Prostate gland (tissue), 2 donors: ENCODE results near the gene GPX8.

ENCODE experiments used
- CTCF ChIP-seq, 4 experiments: fragments of 200-600 bp in 2 of 4; fragments of 450-650 bp in 2 of 4; sonication (generic) in 2 of 4; IDR thresholded peaks; 1 replicate in 3 of 4; 2 replicates in 1 of 4; pipeline ENCODE4 v1.5.1; 2016 to 2019; ENCODE audit warnings: antibody characterized with exemption in 4 of 4, mild to moderate bottlenecking in 2 of 4, moderate library complexity in 2 of 4
- POLR2A ChIP-seq: fragments of 450-650 bp; IDR thresholded peaks from one replicate; pipeline ENCODE4 v1.6.1; 2016; ENCODE audit warnings: antibody characterized with exemption, mild to moderate bottlenecking

GRCh38 chr5:55160493-55161209 lies 680 bp downstream of the GPX8 start:
- TF ChIP-seq CTCF (IDR thresholded peaks at IDR 0.05) (no peak), POLR2A (no peak)
